Stimulated activated CD8-positive, alpha-beta memory T cell treated with anti-CD3 and anti-CD28 coated beads, Interleukin-7, amount 100 ng/mL, for 48 hours (primary cell): ENCODE data around the gene EXOC6B.

Source experiments
- DNase-seq, 2 donors: peaks; one replicate each; pipeline ENCODE4 v3.0.0-alpha.2; 2020; ENCODE audit warnings: low read depth in 1 of 2; ENCODE audit errors: extremely low read depth in 1 of 2

Gene EXOC6B

GRCh38 chr2:72141032-72141645 lies 684.7 kb downstream of the EXOC6B start:
- no peak for DNase-seq

- DNase-seq, result no peak
These were observed 685.2 kb downstream of the EXOC6B start for GRCh38 chr2:72140621-72140960.

GRCh38 chr2:72139874-72140620 lies 685.8 kb downstream of the EXOC6B start:
- DNase-seq, result no peak

GRCh38 chr2:72139471-72139873 lies 686.4 kb downstream of the EXOC6B start:
- DNase-seq, result no peak

GRCh38 chr2:72138921-72139381 lies 686.9 kb downstream of the EXOC6B start:
- DNase-seq, result no peak

GRCh38 chr2:72138011-72138881 lies 687.6 kb downstream of the EXOC6B start:
- DNase-seq, result no peak

GRCh38 chr2:72137498-72138010 lies 688.3 kb downstream of the EXOC6B start:
- peak; percentile 28 to 32 for DNase-seq

GRCh38 chr2:72136933-72137497 lies 688.8 kb downstream of the EXOC6B start:
- DNase-seq, result no peak

GRCh38 chr2:72136331-72136730 lies 689.5 kb downstream of the EXOC6B start:
- DNase-seq, result no peak

GRCh38 chr2:72135921-72136320 lies 689.9 kb downstream of the EXOC6B start:
- DNase-seq, result no peak

- DNase-seq, result no peak
These were observed 690.6 kb downstream of the EXOC6B start for GRCh38 chr2:72134997-72135800.

GRCh38 chr2:72134408-72134996 lies 691.3 kb downstream of the EXOC6B start:
- DNase-seq, result no peak

- DNase-seq, result no peak
These were observed 692.0 kb downstream of the EXOC6B start for GRCh38 chr2:72133721-72134407.

GRCh38 chr2:72132981-72133720 lies 692.7 kb downstream of the EXOC6B start:
- DNase-seq, result no peak

GRCh38 chr2:72131916-72132841 lies 693.7 kb downstream of the EXOC6B start:
- no peak for DNase-seq

GRCh38 chr2:72131371-72131891 lies 694.4 kb downstream of the EXOC6B start:
- DNase-seq, result no peak

GRCh38 chr2:72130659-72131360 lies 695.0 kb downstream of the EXOC6B start:
- no peak for DNase-seq
